LNCAP (cell line): ENCODE data around the gene MPI.

ENCODE experiments used
- CTCF ChIP-seq: fragments of 450-650 bp; IDR thresholded peaks from 2 replicates; pipeline ENCODE4 v1.5.1; 2017; ENCODE audit warnings: mild to moderate bottlenecking

MPI gene

GRCh38 chr15:74872702-74873035, 17.2 kb upstream of the MPI start:
- no peak for TF ChIP-seq CTCF

DNA sequence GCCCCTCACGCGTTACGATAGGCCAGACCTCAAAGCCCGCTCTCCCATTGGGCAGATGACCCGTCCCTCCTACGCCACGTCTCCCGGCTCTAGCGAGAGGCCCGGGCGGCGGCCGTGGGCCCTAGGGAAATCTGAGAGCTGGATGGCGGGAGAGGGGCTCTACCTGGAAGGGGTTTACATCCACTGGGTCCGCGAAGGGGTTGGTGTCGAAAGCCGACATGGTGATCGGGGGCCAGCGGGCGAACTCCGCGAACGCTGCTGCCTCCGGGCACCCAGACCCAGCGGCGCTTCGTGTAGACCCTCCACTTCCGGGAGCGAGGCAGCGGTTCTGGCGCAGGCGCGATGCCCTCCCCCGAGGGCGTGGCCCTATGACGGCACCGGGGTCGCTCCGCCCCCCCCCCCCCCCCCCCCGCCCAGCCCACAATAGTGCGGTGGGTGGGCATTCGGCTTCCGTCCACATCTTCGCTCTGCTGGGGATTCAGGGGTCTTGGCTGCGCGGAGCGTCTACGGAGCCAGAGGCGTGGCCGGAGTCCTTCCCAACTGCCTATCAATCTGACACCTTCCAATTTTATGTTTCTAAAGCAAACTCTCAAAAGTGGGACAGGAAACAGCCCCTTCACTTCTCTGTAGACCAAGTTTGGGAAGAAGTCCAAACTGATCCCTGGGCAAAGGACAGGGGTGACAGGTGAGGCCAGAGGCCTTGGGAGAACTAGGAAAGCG, 16.6 kb upstream of the MPI start, which contains the start of gene SCAMP2:
SCAMP2 (minus strand) TSS at position 330 of the 720 bp plus-strand sequence; CDS start at position 220, 110 bp downstream.
- no peak for TF ChIP-seq CTCF

GRCh38 chr15:74873756-74874424, 16.0 kb upstream of the MPI start:
- TF ChIP-seq CTCF: no peak

- TF ChIP-seq CTCF: no peak
Observed at GRCh38 chr15:74878273-74878672, 11.6 kb upstream of the MPI start.

- TF ChIP-seq CTCF: no peak
Observed at GRCh38 chr15:74882528-74882927, 7.3 kb upstream of the MPI start.

DNA sequence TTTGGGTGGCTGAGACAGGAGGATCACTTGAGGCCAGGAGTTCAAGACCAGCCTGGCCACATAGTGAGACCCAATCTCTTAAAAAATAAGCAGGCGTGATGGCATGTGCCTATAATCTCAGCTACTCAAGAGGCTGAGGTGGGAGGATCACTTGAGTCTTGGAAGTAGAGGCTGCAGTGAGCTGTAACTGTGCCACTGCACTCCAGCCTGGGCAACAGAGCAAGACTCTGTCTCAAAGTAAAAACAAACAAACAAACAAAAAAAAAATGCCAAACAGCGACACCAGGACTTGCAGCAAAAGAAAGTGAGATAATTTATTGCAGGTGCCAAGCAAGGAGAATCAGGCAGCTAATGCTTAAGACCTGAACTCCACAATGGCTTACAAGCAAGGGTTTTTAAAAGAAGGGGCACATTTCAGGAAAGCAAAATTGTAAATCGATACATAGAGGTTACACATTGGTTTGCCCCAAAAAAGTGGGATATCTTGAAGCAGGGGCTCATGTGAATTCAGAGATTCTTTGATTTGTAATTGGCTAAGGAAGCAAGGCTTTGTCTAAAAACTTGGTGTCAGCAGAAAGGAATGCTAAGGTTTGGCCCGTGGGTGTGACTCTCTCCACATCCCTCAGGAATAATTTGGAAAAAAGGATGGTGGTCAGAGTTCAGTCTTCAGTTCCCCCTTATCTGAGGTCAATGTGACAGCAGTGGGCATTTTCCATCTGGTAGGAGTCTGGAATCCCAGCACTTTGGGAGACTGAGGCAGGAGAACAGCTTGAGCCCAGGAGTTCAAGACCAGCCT, 5.2 kb upstream of the MPI start:
- TF ChIP-seq CTCF: no peak

- no peak for TF ChIP-seq CTCF
Observed at GRCh38 chr15:74885461-74885860, 4.4 kb upstream of the MPI start.
